WERI-Rb-1 (cell line): Measurements from ENCODE around the gene TRIM16.
A peak's percentile ranks its signal among the peaks of the same experiment; 100 is the strongest.
"Not testable (repeated sequence)": the region's sequence is repeated elsewhere in the genome, so short reads cannot be mapped to it uniquely, and the experiment has no call there.

Source experiments
- DNase-seq: peaks from one replicate; pipeline ENCODE4 v3.0.0-alpha.2; 2020
- H3K27ac ChIP-seq: fragments of 250-450 bp; sonication (Bioruptor Pico); 2 replicates; pipeline ENCODE4 v1.5.1; 2020; ENCODE audit warnings: mild to moderate bottlenecking, moderate library complexity
- H3K27me3 ChIP-seq: fragments of 250-450 bp; sonication (Bioruptor Pico); 2 replicates; pipeline ENCODE4 v1.5.1; 2021; ENCODE audit warnings: mild to moderate bottlenecking, low read depth, moderate library complexity; ENCODE audit not compliant: insufficient read depth, severe bottlenecking
- H3K36me3 ChIP-seq: fragments of 250-450 bp; sonication (Bioruptor Pico); 2 replicates; pipeline ENCODE4 v1.5.1; 2020; ENCODE audit warnings: mild to moderate bottlenecking, moderate library complexity
- H3K4me3 ChIP-seq: 2 replicates; pipeline ENCODE4 v1.5.1; 2011; ENCODE audit warnings: low read depth, mild to moderate bottlenecking, control low read depth, low read length
- H3K9me3 ChIP-seq: fragments of 250-450 bp; sonication (Bioruptor Pico); 2 replicates; pipeline ENCODE4 v1.5.1; 2021; ENCODE audit warnings: mild to moderate bottlenecking, moderate library complexity; ENCODE audit not compliant: severe bottlenecking
- CTCF ChIP-seq: IDR thresholded peaks from 2 replicates; pipeline ENCODE4 v1.5.1; 2011; ENCODE audit warnings: low read depth, mild to moderate bottlenecking, control low read depth, inconsistent platforms, low read length

The TRIM16 gene

GRCh38 chr17:15651583-15652110 is 32.5 kb downstream of the TRIM16 start:
- DNase-seq: peak; percentile 25
- H3K4me3 ChIP-seq: no peak overlapping the region
- TF ChIP-seq CTCF: no peak

GRCh38 chr17:15650741-15651582 is 33.1 kb downstream of the TRIM16 start:
- no peaks in the 10 kb centered on the region for H3K27me3 ChIP-seq
- H3K27ac ChIP-seq: no peak overlapping the region
- H3K36me3 ChIP-seq: no peaks in the 10 kb centered on the region
- DNase-seq: no peak
- no peak for TF ChIP-seq CTCF
- no peak overlapping the region for H3K4me3 ChIP-seq
- H3K9me3 ChIP-seq: no peaks in the 10 kb centered on the region

More at GRCh38 chr17:15651583-15652110, 32.5 kb downstream of the TRIM16 start:
- H3K36me3 ChIP-seq: no peaks in the 10 kb centered on the region
- no peaks in the 10 kb centered on the region for H3K9me3 ChIP-seq
- H3K27ac ChIP-seq: no peak overlapping the region
- H3K27me3 ChIP-seq: no peaks in the 10 kb centered on the region

- Histone ChIP-seq H3K36me3 (no peaks in the 10 kb centered on the region), H3K27ac (no peak overlapping the region), H3K9me3 (no peaks in the 10 kb centered on the region), H3K4me3 (no peak overlapping the region), H3K27me3 (no peaks in the 10 kb centered on the region)
- no peak for TF ChIP-seq CTCF
- no peak for DNase-seq
These were observed 34.2 kb downstream of the TRIM16 start for GRCh38 chr17:15649861-15650421.

GRCh38 chr17:15648386-15648785 is 35.7 kb downstream of the TRIM16 start:
- H3K4me3 ChIP-seq: no peak overlapping the region
- TF ChIP-seq CTCF: no peak

GRCh38 chr17:15645942-15646312 is 38.2 kb downstream of the TRIM16 start:
- H3K36me3 ChIP-seq, H3K27ac ChIP-seq, H3K9me3 ChIP-seq, H3K27me3 ChIP-seq, DNase-seq, H3K4me3 ChIP-seq: not testable (repeated sequence)

More at GRCh38 chr17:15648386-15648785, 35.7 kb downstream of the TRIM16 start:
- Histone ChIP-seq H3K27ac (no peak overlapping the region), H3K9me3 (no peaks in the 10 kb centered on the region), H3K27me3 (no peaks in the 10 kb centered on the region), H3K36me3 (no peaks in the 10 kb centered on the region)
- no peak for DNase-seq

GRCh38 chr17:15645099-15645941 is 38.8 kb downstream of the TRIM16 start:
- not testable (repeated sequence) for H3K4me3 ChIP-seq, H3K36me3 ChIP-seq, H3K27ac ChIP-seq, DNase-seq, H3K27me3 ChIP-seq, H3K9me3 ChIP-seq

- not testable (repeated sequence) for H3K4me3 ChIP-seq, H3K9me3 ChIP-seq, H3K36me3 ChIP-seq, DNase-seq, H3K27me3 ChIP-seq, H3K27ac ChIP-seq
These were observed 41.4 kb downstream of the TRIM16 start for GRCh38 chr17:15642505-15643251.

GRCh38 chr17:15642014-15642413 is 42.1 kb downstream of the TRIM16 start:
- H3K27ac ChIP-seq, H3K27me3 ChIP-seq, H3K36me3 ChIP-seq, H3K9me3 ChIP-seq, H3K4me3 ChIP-seq, DNase-seq: not testable (repeated sequence)

GRCh38 chr17:15630930-15631453 is 53.1 kb downstream of the TRIM16 start:
- DNase-seq, H3K27me3 ChIP-seq, H3K9me3 ChIP-seq, H3K4me3 ChIP-seq, H3K36me3 ChIP-seq, H3K27ac ChIP-seq: not testable (repeated sequence)
